ENCODE results near the gene METTL25. TPM values are rescaled to one million over a fixed set of nuclear protein-coding genes. Genes with fewer than 3 reads are reported as not detected.

Gene METTL25
- total and polyA plus RNA-seq, 2 of the 8 experiments (the other 6 are each of a cell fraction or from before 2014, with no cell fraction given): 2.4 to 8.3 TPM

DNA sequence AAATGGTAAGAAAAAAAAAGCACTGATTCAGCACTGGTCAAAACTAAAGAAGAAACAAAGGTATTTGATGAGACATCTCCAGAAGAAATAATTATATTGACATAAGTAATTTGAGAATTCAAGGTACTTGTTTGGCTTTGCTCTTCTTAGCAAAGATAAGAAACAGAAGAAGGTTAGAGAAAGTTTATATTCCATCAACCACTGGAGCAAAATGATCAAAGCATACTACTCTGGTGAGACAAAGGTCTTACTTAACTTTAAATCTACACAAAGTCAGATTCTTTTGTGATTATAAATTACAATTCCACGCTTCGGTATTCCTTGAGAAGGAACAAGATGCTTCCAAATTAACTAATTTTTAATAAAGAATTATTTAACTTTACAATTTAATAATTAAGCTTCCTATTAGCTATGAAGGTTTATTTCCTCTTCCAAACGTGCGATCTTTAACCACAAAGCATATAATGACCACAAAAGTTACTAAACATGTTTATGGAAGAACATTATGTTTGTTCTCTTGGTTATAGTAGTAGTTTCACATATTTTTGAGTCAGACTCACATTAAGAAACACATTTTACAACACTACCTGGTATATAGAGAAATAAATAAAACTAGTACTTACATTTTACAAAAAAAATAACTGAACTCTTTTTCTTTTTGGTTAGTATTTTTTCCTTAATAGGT lies 53.4 kb downstream of the METTL25 start:
- H4K8ac ChIP-seq (ENCODE audit: extremely low read depth, insufficient read depth, low read length): no peak overlapping the region
- H4K91ac ChIP-seq (replicated peaks; ENCODE audit: insufficient read length, low read length): no peak overlapping the region
- H3K27ac ChIP-seq (ENCODE audit: low read depth, low read length): no peak overlapping the region
- H3K14ac ChIP-seq (ENCODE audit: insufficient read length): no peak overlapping the region
- no peak overlapping the region for H3K4ac ChIP-seq (replicated peaks; ENCODE audit: insufficient read length, low read depth, low read length)
- FAIRE-seq (no peak), DNase-seq (ENCODE audit: low read depth in 1 of 2, low spot score in 2 of 2) (no peak)
- H3K79me2 ChIP-seq (ENCODE audit: control insufficient read depth in 1 of 2, insufficient read depth in 2 of 2, low read length in 2 of 2): no peaks in the 10 kb centered on the region
- H3K56ac ChIP-seq (replicated peaks; ENCODE audit: insufficient read length, low read depth, low read length): no peak overlapping the region
- H4K5ac ChIP-seq (ENCODE audit: insufficient read length, low read depth, low read length): no peak overlapping the region
- H3K79me1 ChIP-seq (ENCODE audit: low read depth, low read length): no peaks in the 10 kb centered on the region
- no peak overlapping the region for H3K4me3 ChIP-seq (ENCODE audit: extremely low read depth in 1 of 4, insufficient read depth in 2 of 4, low read depth in 3 of 4, low read length in 4 of 4)
- H2AK5ac ChIP-seq (ENCODE audit: low read depth, low read length): no peak overlapping the region
- H3K18ac ChIP-seq (ENCODE audit: extremely low read depth, low read length): no peak overlapping the region
- CTCF ChIA-PET (ENCODE audit: partially characterized antibody): no interaction called here
- H2BK20ac ChIP-seq (ENCODE audit: low read length): no peak overlapping the region
- no peak overlapping the region for H3K23ac ChIP-seq (ENCODE audit: insufficient read length)
- no peaks in the 10 kb centered on the region for H3K4me1 ChIP-seq (replicated peaks in 1 of 4; ENCODE audit: control insufficient read depth in 3 of 4, insufficient read depth in 4 of 4, low read length in 3 of 4)
- no peak overlapping the region for H3K9ac ChIP-seq (replicated peaks in 1 of 4; ENCODE audit: extremely low read depth in 1 of 4, low read depth in 3 of 4, low read length in 3 of 4)
- no peak overlapping the region for H3K4me2 ChIP-seq (ENCODE audit: insufficient read depth in 1 of 2, low read depth in 2 of 2, low read length in 2 of 2)
- H2BK12ac ChIP-seq (ENCODE audit: low read depth, low read length): no peak overlapping the region
- no peak overlapping the region for H2BK5ac ChIP-seq (ENCODE audit: low read depth, low read length)
- no peaks in the 10 kb centered on the region for H3K36me3 ChIP-seq (ENCODE audit: control insufficient read depth in 2 of 4, insufficient read depth in 4 of 4, low read length in 3 of 4)
- 85% methylated on average over 4 of the region's 4 CpGs; no CpG with 5 or more reads in 1 of the 2 experiments for WGBS, 2 experiments (ENCODE audit: extremely low coverage in 1 of 2, insufficient coverage in 1 of 2, insufficient read length in 1 of 2, insufficient replicate concordance in 2 of 2, low coverage in 1 of 2, low lambda C conversion rate in 2 of 2, missing lambda C conversion rate in 1 of 2)
- POLR2A ChIA-PET (ENCODE audit: partially characterized antibody): no interaction called here
- H2AFZ ChIP-seq (ENCODE audit: low read length): no peak overlapping the region
- no peaks in the 10 kb centered on the region for H3K23me2 ChIP-seq (ENCODE audit: low read depth, low read length)
- no peaks in the 10 kb centered on the region for H4K20me1 ChIP-seq (replicated peaks in 1 of 2; ENCODE audit: control insufficient read depth in 1 of 2, insufficient read depth in 2 of 2, low read length in 2 of 2)
- H2BK15ac ChIP-seq (ENCODE audit: low read length): no peak overlapping the region
- H3K9me3 ChIP-seq (ENCODE audit: insufficient read depth in 2 of 2, low read depth in 1 of 2, low read length in 1 of 2): no peaks in the 10 kb centered on the region
- H3K27me3 ChIP-seq (replicated peaks in 1 of 4; ENCODE audit: control insufficient read depth in 3 of 4, extremely low read depth in 1 of 4, insufficient read depth in 3 of 4, low read length in 3 of 4): no peaks in the 10 kb centered on the region
- H2BK120ac ChIP-seq (replicated peaks; ENCODE audit: low read depth, low read length): no peak overlapping the region
- no peak for TF ChIP-seq KDM4A (IDR thresholded peaks at IDR 0.05; ENCODE audit: low read depth, low read length, severe bottlenecking)
- TF ChIP-seq RFX5 (IDR thresholded peaks at IDR 0.05; ENCODE audit: borderline replicate concordance, low read depth, low read length): no peak
- TF ChIP-seq YY1 (IDR thresholded peaks at IDR 0.05; ENCODE audit: low read depth, low read length): no peak
- TF ChIP-seq CTBP2 (IDR thresholded peaks at IDR 0.05; ENCODE audit: borderline replicate concordance, insufficient read depth, insufficient read length, low read length): no peak
